Activated T-cell treated with anti-CD3 and anti-CD28 coated beads, Interleukin-2, amount 50 U/mL, for 4 hours (primary cell): ENCODE measurements around the gene SLC47A2. TPM values are rescaled to one million over a fixed set of nuclear protein-coding genes. Genes with fewer than 3 reads are reported as not detected.
A peak's percentile ranks its signal among the peaks of the same experiment; 100 is the strongest.
"Not testable (repeated sequence)": the region's sequence is repeated elsewhere in the genome, so short reads cannot be mapped to it uniquely, and the experiment has no call there.

Source experiments
- ATAC-seq, 2 donors: fragments of 200-7000 bp; cut with Tn5 transposase; one replicate each; pipeline ENCODE4 v1.10.0; 2021
- DNase-seq: peaks from one replicate; pipeline ENCODE4 v3.0.0-alpha.2; 2020
- H3K27me3 Mint-ChIP-seq: one replicate; pipeline ENCODE4 v1.8.0; 2021; ENCODE audit warnings: low read depth, mixed read lengths
- H3K36me3 Mint-ChIP-seq: one replicate; pipeline ENCODE4 v1.8.0; 2022; ENCODE audit warnings: mixed read lengths; ENCODE audit not compliant: insufficient read depth
- H3K4me1 Mint-ChIP-seq: one replicate; pipeline ENCODE4 v1.8.0; 2021; ENCODE audit warnings: low read depth, mixed read lengths
- H3K4me3 Mint-ChIP-seq: one replicate; pipeline ENCODE4 v1.8.0; 2021; ENCODE audit warnings: mild to moderate bottlenecking, moderate library complexity, mixed read lengths
- H3K9me3 Mint-ChIP-seq: one replicate; pipeline ENCODE4 v1.8.0; 2021; ENCODE audit warnings: mixed read lengths
- total RNA-seq, 3 donors: library from RNA; stranded (reverse); gene quantifications; one replicate each; pipeline ENCODE4 v1.2.1, GENCODE V29; 2021

The SLC47A2 gene, protein sequence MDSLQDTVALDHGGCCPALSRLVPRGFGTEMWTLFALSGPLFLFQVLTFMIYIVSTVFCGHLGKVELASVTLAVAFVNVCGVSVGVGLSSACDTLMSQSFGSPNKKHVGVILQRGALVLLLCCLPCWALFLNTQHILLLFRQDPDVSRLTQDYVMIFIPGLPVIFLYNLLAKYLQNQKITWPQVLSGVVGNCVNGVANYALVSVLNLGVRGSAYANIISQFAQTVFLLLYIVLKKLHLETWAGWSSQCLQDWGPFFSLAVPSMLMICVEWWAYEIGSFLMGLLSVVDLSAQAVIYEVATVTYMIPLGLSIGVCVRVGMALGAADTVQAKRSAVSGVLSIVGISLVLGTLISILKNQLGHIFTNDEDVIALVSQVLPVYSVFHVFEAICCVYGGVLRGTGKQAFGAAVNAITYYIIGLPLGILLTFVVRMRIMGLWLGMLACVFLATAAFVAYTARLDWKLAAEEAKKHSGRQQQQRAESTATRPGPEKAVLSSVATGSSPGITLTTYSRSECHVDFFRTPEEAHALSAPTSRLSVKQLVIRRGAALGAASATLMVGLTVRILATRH
- not detected for total RNA-seq

DNA sequence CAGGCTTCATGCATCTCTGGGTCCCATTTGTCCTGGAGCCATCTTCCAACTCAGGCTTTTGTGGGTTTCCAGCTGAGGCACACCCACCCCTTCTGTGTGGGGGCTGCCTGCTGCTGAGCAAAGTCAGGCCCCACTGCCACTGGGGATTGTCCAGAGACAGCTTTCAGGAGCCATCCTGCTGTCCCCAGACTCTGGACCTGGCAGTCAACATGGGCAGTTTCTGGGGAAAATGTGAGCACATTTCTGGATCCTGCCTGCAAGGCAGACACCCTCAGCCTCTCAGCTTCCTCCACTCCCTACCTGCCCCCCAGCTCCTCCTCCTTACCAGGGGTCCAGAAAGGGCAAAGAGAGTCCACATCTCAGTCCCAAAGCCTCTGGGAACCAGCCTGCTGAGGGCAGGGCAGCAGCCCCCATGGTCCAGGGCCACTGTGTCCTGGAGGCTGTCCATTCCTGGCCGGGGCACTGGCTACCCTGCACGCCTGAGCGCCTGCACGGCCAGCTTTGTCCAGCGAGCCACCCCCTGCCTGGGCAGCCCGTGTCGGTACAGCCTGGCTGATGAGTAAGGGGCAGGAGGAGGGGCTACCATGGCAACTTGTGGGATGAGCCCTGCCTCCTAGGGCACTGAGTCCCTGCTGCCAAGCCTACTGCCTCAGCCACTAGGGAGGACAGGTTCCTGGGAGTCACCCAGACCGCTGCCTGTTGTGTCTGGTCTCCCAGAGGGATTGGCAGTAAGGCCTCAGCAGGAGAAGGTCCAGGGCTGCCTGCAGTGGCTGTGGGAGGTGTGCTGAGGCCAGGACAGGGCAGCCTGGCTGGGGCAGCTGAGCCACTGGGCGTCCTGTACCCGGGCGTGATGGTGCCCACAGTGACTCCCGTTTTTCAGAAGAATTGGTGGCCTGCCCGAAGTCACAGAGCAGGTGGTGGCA is at the start of gene SLC47A2:
Gene SLC47A2, minus strand, starts transcription at position 477 of the 923 bp plus-strand sequence. Its CDS starts 29 bp downstream, at position 448.
- DNase-seq (no peak), ATAC-seq (no peak)
- no peak within 1 kb of the TSS for H3K4me3 Mint-ChIP-seq
- H3K27me3 Mint-ChIP-seq = no peaks in the 10 kb centered on the region
- no peaks in the 10 kb centered on the region for H3K36me3 Mint-ChIP-seq
- H3K4me1 Mint-ChIP-seq = no peaks in the 10 kb centered on the region
- no peaks in the 10 kb centered on the region for H3K9me3 Mint-ChIP-seq

DNA sequence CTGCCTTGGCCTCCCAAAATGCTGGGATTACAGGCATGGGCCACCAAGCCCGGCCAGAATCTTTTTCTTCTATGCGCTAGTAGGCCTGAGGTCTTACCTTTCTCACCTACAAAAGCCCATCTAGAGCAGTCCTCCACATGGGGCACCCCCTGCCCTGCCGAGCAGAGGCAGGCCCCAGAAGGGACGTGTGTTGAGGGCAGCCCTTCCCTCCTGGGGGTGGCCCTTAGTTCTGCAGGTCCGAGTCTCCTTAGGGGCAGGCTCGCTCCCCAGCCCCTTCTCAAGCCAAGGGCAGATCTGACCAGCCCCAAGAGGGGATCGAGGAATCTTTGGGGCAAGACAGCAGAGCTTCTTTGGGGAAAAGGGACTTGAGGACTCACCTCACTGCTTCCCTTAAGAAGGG is 49.6 kb upstream of the SLC47A2 start:
- ATAC-seq (no peak), DNase-seq (no peak)
- peaks cover 33% of the 10 kb centered on the region for H3K4me1 Mint-ChIP-seq
- H3K4me3 Mint-ChIP-seq = no peak overlapping the region
- H3K27me3 Mint-ChIP-seq = no peaks in the 10 kb centered on the region
- no peaks in the 10 kb centered on the region for H3K36me3 Mint-ChIP-seq
- no peaks in the 10 kb centered on the region for H3K9me3 Mint-ChIP-seq

DNA sequence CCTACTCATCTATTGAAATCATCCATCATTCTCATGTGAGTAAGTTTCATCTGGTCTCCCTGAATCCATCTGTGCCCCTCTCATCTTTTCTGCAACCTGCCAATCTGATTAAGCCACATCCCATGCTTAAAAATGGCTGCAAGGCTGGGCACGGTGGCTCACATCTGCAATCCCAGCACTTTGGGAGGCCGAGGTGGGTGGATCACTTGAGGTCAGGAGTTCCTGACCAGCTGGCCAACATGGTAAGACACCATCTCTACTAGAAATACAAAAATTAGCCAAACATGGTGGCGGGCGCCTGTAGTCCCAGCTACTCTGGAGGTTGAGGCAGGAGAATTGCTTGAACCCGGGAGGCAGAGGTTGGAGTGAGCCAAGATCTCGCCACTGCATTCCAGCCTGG is 47.6 kb upstream of the SLC47A2 start:
- peaks cover 19% of the 10 kb centered on the region for H3K4me1 Mint-ChIP-seq
- ATAC-seq, DNase-seq, H3K27me3 Mint-ChIP-seq, H3K9me3 Mint-ChIP-seq, H3K4me3 Mint-ChIP-seq, H3K36me3 Mint-ChIP-seq: not testable (repeated sequence)

DNA sequence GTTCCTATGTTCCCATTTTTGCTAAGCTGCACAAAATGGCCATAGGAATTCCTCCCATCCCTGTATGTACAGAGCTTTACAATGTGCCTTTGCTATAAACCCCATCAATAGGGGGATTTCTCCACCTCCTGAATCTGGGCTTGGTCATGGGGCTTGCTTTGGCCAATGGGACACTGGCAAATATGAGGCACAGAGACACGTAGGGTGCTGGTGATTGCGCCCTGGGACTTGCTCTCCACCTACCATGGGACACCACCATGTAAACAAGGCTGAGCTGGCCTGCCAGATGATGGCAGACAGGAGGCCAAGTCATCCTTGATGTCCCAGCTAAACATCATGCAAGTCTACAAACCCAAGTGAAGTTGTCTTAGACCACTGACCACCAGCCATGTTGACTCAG is 47.0 kb upstream of the SLC47A2 start:
- peaks cover 16% of the 10 kb centered on the region for H3K4me1 Mint-ChIP-seq
- no peaks in the 10 kb centered on the region for H3K9me3 Mint-ChIP-seq
- H3K27me3 Mint-ChIP-seq = no peaks in the 10 kb centered on the region
- H3K36me3 Mint-ChIP-seq = no peaks in the 10 kb centered on the region
- H3K4me3 Mint-ChIP-seq = no peak overlapping the region
- no peak for ATAC-seq
- no peak for DNase-seq

DNA sequence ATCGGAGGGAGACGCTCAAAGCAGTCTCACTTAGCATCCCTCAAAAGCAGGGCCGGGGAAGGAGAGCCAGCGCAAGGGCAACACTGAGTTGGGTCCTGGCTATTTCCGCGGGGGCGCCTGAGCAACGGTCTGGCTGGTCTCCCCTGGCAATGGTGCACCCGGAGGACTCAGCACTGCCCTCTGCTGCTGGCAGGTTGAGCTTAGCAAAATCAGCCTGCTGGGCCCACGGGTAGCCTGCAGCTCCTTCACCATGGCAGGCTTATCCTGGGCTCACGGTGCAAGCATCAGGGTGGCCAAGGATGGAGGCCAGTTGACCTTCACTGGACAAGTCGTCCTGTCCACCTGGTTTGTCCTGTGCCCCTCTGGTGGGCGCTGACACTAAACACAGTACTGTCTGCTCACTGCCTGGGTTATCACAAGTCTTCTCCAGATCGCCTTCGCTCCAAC is 46.2 kb upstream of the SLC47A2 start:
- DNase-seq (peak; percentile 59), ATAC-seq (peak; percentile 51 to 77)
- Mint-ChIP-seq H3K36me3 (no peaks in the 10 kb centered on the region), H3K9me3 (no peaks in the 10 kb centered on the region), H3K4me3 (no peak overlapping the region), H3K4me1 (peaks cover 8% of the 10 kb centered on the region), H3K27me3 (no peaks in the 10 kb centered on the region)

DNA sequence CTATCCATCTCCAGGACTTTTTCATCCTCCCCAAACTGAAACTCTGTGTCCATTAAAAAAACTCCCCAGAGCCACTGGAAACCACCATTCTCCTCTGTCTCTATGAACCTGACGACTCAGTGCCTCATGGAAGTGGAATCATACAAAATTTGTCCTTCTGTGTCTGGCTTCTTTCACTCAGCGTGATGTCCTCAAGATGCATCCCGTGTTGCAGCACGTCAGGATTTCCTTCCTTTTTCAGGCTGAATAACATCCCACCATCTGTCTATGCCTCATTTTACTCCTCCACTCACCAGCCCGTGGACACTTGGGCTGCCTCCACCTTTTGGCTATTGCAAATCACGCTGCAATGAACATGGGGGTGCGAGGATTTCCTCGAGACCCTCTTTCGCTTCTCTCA is 44.4 kb upstream of the SLC47A2 start:
- ATAC-seq (no peak), DNase-seq (no peak)
- Mint-ChIP-seq H3K4me3 (no peak overlapping the region), H3K36me3 (no peaks in the 10 kb centered on the region), H3K27me3 (peaks cover 2% of the 10 kb centered on the region), H3K4me1 (peaks cover under 1% of the 10 kb centered on the region), H3K9me3 (no peaks in the 10 kb centered on the region)

DNA sequence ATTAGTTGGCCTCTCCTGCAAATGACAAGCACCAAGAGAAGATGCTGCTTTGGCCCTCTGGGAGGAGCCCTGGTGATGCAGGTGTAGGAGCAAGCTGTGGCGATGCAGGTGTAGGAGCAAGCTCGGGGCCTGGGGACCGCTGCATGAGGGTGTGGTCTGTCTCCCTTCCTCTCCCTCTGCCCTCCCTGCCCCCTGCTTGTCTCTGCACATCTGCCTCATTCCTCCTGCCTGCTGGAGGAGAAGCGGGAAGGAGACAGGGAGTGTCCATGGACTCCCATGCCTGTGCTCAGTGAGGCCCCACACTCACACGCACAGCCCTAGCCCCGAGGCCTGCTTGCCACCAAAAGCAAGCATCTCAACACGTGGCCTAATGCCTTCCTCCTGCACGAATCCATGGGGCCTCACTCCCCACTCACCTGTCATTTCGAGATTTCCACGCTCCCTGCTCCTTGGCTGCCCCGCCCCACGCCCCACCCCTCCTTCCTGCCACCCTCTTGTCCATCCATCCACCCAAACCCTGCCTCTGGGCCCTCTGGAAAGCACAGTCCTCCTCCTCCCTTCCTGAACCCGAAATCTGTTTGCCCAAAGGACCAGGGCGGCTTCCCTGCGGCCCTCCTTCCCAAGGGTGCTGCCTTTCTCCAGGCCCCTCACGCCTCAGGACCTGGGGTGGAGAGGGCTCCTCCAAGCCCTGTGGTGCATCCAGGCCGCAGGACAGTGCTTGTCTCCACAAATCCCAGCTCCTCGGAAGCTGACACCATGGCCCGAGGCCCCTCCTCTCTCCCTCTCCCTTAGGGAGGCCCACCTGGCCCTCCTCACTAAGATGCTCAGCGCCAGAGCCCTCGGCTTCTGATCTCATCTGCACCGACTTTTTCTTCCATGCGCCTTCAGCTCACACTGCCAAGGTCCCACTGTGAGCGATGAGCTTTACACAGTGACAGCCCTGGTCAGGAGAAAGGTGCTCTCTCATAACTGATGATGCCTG is 43.5 kb upstream of the SLC47A2 start:
- Mint-ChIP-seq H3K9me3 (no peaks in the 10 kb centered on the region), H3K36me3 (no peaks in the 10 kb centered on the region), H3K4me3 (no peak overlapping the region), H3K4me1 (peaks cover 2% of the 10 kb centered on the region), H3K27me3 (peaks cover 2% of the 10 kb centered on the region)
- DNase-seq = no peak
- no peak for ATAC-seq

DNA sequence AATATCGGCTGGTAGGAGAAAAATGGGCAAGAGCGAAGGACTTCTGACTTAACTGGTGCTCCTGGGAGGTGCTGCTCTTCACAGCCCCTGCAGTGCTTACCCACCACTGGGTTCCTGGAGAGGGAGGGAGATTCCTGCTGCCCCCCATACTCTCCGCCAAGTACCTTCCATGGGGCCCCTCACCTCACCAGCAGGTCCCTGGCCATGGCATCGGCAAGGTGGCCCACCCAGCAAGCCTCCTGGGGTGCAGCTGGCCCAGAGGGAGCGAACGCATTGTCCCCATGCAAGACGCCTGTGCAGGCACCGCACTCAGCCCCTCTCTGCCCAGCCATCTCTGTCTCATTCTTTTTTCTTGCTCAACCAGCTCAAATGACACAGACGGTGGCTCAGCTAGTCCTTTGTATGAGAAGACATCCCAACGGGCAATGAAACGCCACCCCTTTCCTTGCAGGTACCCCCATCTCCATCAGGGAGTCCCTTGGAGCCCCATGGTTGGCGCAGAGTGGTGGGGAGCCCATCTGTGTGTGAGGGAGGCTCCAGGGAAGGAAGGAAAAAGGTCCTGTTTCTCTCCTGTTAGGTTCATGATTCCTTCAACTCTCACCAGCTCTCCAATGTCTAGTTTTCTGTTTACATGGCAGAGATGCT is 41.3 kb upstream of the SLC47A2 start:
- no peak overlapping the region for H3K4me3 Mint-ChIP-seq
- H3K4me1 Mint-ChIP-seq = peaks cover 2% of the 10 kb centered on the region
- peaks cover 8% of the 10 kb centered on the region for H3K27me3 Mint-ChIP-seq
- DNase-seq (no peak), ATAC-seq (no peak)
- no peaks in the 10 kb centered on the region for H3K36me3 Mint-ChIP-seq
- no peaks in the 10 kb centered on the region for H3K9me3 Mint-ChIP-seq

DNA sequence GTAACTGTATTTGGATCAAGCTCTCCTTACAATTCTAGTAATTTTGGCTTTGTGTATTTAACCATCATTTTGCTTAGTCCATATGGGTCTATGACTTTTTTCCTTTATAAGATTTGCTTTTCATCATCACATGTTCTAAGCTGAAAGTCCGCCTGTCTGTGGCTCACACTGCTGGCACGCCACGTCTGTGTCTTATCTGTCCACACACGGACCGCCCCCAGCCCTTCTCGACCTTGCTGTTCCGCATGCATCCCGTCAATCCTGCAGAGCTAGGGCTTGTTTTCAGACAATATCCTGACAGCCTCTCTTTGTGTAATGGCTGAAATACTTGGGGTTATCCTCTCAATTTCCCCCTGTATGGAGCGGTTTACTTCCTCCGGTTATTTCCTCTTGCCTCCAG is 40.2 kb upstream of the SLC47A2 start:
- Mint-ChIP-seq H3K27me3 (peaks cover 8% of the 10 kb centered on the region), H3K9me3 (no peaks in the 10 kb centered on the region), H3K36me3 (no peaks in the 10 kb centered on the region), H3K4me1 (peaks cover 2% of the 10 kb centered on the region), H3K4me3 (no peak overlapping the region)
- ATAC-seq (no peak), DNase-seq (no peak)

DNA sequence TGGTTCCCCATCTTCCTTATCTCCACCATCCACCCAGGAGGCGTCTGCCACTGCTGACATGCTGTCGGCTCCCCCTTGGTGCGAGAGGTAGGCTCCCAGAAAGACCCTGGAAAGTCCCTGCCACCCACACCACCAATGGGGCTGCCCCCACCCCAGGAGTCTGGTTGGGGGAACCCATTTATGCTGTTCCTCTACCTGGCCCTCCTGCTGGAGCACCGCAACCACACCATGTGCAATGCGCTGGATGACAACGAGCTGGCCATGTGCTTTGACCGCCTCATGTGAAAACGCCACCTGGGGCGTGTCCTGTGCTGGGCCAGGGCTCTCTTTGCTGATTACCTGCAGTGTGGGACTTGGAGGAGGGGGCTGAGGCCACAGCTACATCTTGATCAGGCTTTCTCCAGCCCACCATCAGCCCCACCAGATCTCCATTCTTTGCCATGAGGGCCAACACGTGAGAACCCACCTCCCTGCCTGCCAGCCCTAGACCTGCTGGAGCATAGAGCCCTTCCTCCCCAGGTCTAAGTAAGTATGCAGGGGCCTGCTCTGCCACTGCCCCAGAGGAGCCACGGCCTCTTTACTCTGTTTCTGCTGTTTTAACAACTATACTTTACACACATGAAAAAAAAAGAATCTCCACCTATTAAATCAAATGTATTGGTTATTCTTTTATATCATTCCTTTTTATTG is 39.6 kb upstream of the SLC47A2 start:
- Mint-ChIP-seq H3K27me3 (peaks cover 8% of the 10 kb centered on the region), H3K4me3 (no peak overlapping the region), H3K36me3 (no peaks in the 10 kb centered on the region), H3K9me3 (no peaks in the 10 kb centered on the region), H3K4me1 (peaks cover 2% of the 10 kb centered on the region)
- no peak for DNase-seq
- ATAC-seq = no peak

DNA sequence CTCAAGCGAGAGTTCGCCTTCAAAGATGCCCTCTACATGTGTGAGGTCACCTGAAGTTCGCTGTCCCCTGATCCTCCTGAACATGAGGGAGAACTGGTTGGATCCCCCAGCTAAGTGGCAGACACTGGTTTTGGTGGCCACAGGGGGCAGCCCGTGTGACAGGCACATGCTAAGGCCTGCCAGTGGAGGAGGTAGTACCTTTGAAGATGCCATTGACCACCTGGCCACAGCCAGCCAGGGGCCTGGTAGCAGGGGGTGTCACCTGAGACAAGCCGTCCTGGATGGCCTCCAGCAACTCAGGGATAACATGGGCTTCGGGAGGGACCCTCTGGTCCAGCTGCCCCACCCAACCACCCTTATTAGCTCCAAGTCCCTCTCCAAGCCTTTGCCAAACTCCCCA is 39.0 kb upstream of the SLC47A2 start:
- no peak for DNase-seq
- ATAC-seq = no peak
- Mint-ChIP-seq H3K4me3 (no peak overlapping the region), H3K36me3 (no peaks in the 10 kb centered on the region), H3K27me3 (peaks cover 8% of the 10 kb centered on the region), H3K4me1 (peaks cover 2% of the 10 kb centered on the region), H3K9me3 (no peaks in the 10 kb centered on the region)

DNA sequence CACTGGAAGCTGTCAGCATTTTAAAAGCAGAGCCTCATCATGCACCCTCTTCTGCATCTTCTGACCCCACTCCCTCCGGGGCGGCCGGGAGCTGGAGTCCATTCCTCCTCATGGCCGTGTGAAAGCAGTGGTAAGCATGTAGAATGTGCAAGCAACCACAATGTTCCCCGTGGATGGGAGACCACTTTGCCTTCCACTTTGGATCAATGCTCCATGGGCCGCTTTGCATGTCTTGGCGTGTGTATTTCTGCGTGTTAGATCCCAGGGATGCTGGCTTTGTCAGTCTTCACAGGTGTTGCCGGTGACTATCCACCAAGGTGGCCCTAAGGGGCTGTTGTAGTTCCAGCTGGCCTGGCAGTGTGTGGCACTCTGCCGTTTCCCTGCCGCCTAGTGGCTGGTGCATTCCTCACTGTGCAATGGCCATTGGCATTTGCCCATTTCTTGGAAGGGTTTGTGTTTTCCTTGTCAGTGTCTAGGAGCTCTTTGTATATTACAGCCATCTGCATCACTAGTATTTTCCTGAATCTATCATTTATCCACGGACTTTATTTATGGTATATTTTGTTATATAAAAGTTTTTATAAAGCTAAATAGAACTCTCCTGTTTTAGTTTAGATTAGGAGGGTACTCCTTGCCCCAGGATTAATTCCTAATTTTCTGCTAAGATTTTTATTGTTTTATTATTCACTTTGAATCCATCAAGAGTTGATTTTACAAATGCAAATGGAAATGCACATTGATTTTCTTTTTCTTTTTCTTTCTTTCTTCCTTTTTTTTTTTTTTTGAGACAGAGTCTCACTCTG is 37.5 kb upstream of the SLC47A2 start:
- ATAC-seq = no peak
- H3K4me1 Mint-ChIP-seq = peaks cover 5% of the 10 kb centered on the region
- DNase-seq = no peak
- peaks cover 13% of the 10 kb centered on the region for H3K27me3 Mint-ChIP-seq
- no peaks in the 10 kb centered on the region for H3K36me3 Mint-ChIP-seq
- H3K9me3 Mint-ChIP-seq = no peaks in the 10 kb centered on the region
- H3K4me3 Mint-ChIP-seq = no peak overlapping the region
